Neuronal stem cell (in vitro differentiated cells): ENCODE results near the gene BRMS1L.
"Not testable (repeated sequence)": the region's sequence is repeated elsewhere in the genome, so short reads cannot be mapped to it uniquely, and the experiment has no call there.

Experiments
- DNase-seq: peaks from one replicate; pipeline ENCODE4 v3.0.0-alpha.2; 2013; ENCODE audit warnings: low spot score
- H2AFZ ChIP-seq: one replicate; pipeline ENCODE4 v1.6.1; 2013; ENCODE audit warnings: mild to moderate bottlenecking, low read length, inconsistent platforms
- H2AK5ac ChIP-seq: 2 replicates; pipeline ENCODE4 v1.6.1; 2013; ENCODE audit warnings: low read depth, mild to moderate bottlenecking, inconsistent platforms, low read length, moderate library complexity, mixed read lengths
- H2BK120ac ChIP-seq: 2 replicates; pipeline ENCODE4 v1.6.1; 2013; ENCODE audit warnings: low read depth, mild to moderate bottlenecking, inconsistent platforms, low read length, moderate library complexity, mixed read lengths
- H2BK12ac ChIP-seq: one replicate; pipeline ENCODE4 v1.6.1; 2013; ENCODE audit warnings: low read length, inconsistent platforms
- H2BK15ac ChIP-seq: 2 replicates; pipeline ENCODE4 v1.6.1; 2013; ENCODE audit warnings: mild to moderate bottlenecking, low read length, inconsistent platforms, mixed read lengths
- H2BK5ac ChIP-seq: one replicate; pipeline ENCODE4 v1.6.1; 2013; ENCODE audit warnings: inconsistent platforms, mild to moderate bottlenecking, low read length, moderate library complexity
- H3K14ac ChIP-seq: one replicate; pipeline ENCODE4 v1.6.1; 2013; ENCODE audit warnings: low read length, inconsistent platforms
- H3K18ac ChIP-seq: 2 replicates; pipeline ENCODE4 v1.6.1; 2013; ENCODE audit warnings: low read length, inconsistent platforms
- H3K23ac ChIP-seq: 2 replicates; pipeline ENCODE4 v1.6.1; 2013; ENCODE audit warnings: low read depth, mild to moderate bottlenecking, mixed read lengths, low read length, inconsistent platforms; ENCODE audit not compliant: poor library complexity
- H3K27ac ChIP-seq: replicated peaks from 3 replicates; pipeline ENCODE4 v1.5.1; 2013; ENCODE audit warnings: low read length, inconsistent platforms
- H3K27me3 ChIP-seq, 3 experiments: 2 replicates each; pipeline ENCODE4 v1.6.1; 2013; ENCODE audit warnings: low read length in 3 of 3, mild to moderate bottlenecking in 2 of 3, inconsistent platforms in 1 of 3, low read depth in 1 of 3, mixed read lengths in 1 of 3, moderate library complexity in 1 of 3; ENCODE audit not compliant: control insufficient read depth in 3 of 3, insufficient read depth in 3 of 3
- H3K36me3 ChIP-seq, 2 donors: replicated peaks in 1 of 2; 2 replicates each; pipeline ENCODE4 v1.6.1; 2013; ENCODE audit warnings: low read length in 2 of 2; ENCODE audit not compliant: control insufficient read depth in 2 of 2, insufficient read depth in 2 of 2
- H3K4ac ChIP-seq: 2 replicates; pipeline ENCODE4 v1.6.1; 2013; ENCODE audit warnings: inconsistent platforms, mild to moderate bottlenecking, low read length, moderate library complexity
- H3K4me1 ChIP-seq, 2 donors: 1 replicate in 1 of 2; 2 replicates in 1 of 2; pipeline ENCODE4 v1.6.1; 2013; ENCODE audit warnings: low read length in 2 of 2, low read depth in 1 of 2; ENCODE audit not compliant: control insufficient read depth in 2 of 2, insufficient read depth in 1 of 2
- H3K4me2 ChIP-seq: one replicate; pipeline ENCODE4 v1.6.1; 2013; ENCODE audit warnings: mild to moderate bottlenecking, low read length, inconsistent platforms; ENCODE audit not compliant: insufficient read depth, poor library complexity, severe bottlenecking
- H3K4me3 ChIP-seq, 2 donors: 2 replicates each; pipeline ENCODE4 v1.5.1; 2013; ENCODE audit warnings: low read length in 2 of 2, mild to moderate bottlenecking in 2 of 2, inconsistent platforms in 1 of 2, moderate library complexity in 1 of 2
- H3K79me1 ChIP-seq: one replicate; pipeline ENCODE4 v1.6.1; 2013; ENCODE audit warnings: low read depth, mild to moderate bottlenecking, inconsistent platforms, low read length, moderate library complexity
- H3K9ac ChIP-seq: one replicate; pipeline ENCODE4 v1.6.1; 2013; ENCODE audit warnings: mild to moderate bottlenecking, low read depth, low read length, inconsistent platforms; ENCODE audit not compliant: poor library complexity
- H3K9me3 ChIP-seq, 2 donors: replicated peaks in 1 of 2; 2 replicates each; pipeline versions ENCODE3 to v1.6.1; 2013; ENCODE audit warnings: low read length in 2 of 2, mild to moderate bottlenecking in 2 of 2, inconsistent platforms in 1 of 2, low read depth in 1 of 2, mixed read lengths in 1 of 2, moderate library complexity in 1 of 2; ENCODE audit not compliant: control insufficient read depth in 2 of 2, insufficient read depth in 1 of 2
- H4K8ac ChIP-seq: one replicate; pipeline ENCODE4 v1.6.1; 2013; ENCODE audit warnings: low read depth, mild to moderate bottlenecking, inconsistent platforms, low read length, moderate library complexity
- H4K91ac ChIP-seq: one replicate; pipeline ENCODE4 v1.6.1; 2013; ENCODE audit warnings: low read length, low read depth, mild to moderate bottlenecking, inconsistent platforms; ENCODE audit not compliant: poor library complexity
- WGBS, 2 donors: extraction: QIAGEN DNeasy Blood & Tissue Kit; methylation state at CpG; one replicate each; pipeline ENCODE4 v1.1.7; 2013; ENCODE audit warnings: missing lambda C conversion rate in 2 of 2, mixed read lengths in 1 of 2; ENCODE audit not compliant: insufficient read length in 2 of 2, insufficient replicate concordance in 1 of 2; ENCODE audit errors: extremely low coverage in 2 of 2; 5-methylcytosine and 5-hydroxymethylcytosine counted together

BRMS1L gene

GRCh38 chr14:35827678-35828472, 1.7 kb downstream of the BRMS1L start:
- Histone ChIP-seq H3K23ac (no peak overlapping the region), H3K27me3 (no peaks in the 10 kb centered on the region), H3K9ac (no peak overlapping the region), H4K8ac (no peak overlapping the region), H3K4me1 (no peaks in the 10 kb centered on the region), H2BK120ac (no peak overlapping the region), H3K18ac (no peak overlapping the region), H3K4ac (no peak overlapping the region), H3K79me1 (peaks cover 5% of the 10 kb centered on the region), H4K91ac (no peak overlapping the region), H2BK15ac (no peak overlapping the region), H2AFZ (peak overlapping the region; percentile 97), H3K14ac (no peak overlapping the region), H2BK5ac (no peak overlapping the region), H2BK12ac (no peak overlapping the region), H3K4me2 (peak overlapping the region; percentile 67), H3K9me3 (no peaks in the 10 kb centered on the region), H2AK5ac (no peak overlapping the region), H3K27ac (no peak overlapping the region), H3K36me3 (peaks cover 0 to 19% of the 10 kb centered on the region in 2 donors), H3K4me3 (peak overlapping the region in 1 of 2 donors; percentile 97)
- WGBS, 2 donors, result no CpG with 5 or more reads among the region's 11 CpGs
- no peak for DNase-seq

- Histone ChIP-seq H3K9ac (no peak overlapping the region), H2BK5ac (no peak overlapping the region), H3K23ac (no peak overlapping the region), H3K4ac (no peak overlapping the region), H4K91ac (no peak overlapping the region), H2BK15ac (no peak overlapping the region), H2BK120ac (no peak overlapping the region), H3K9me3 (no peaks in the 10 kb centered on the region), H3K79me1 (peaks cover 5% of the 10 kb centered on the region), H3K14ac (no peak overlapping the region), H3K4me3 (no peak overlapping the region), H2BK12ac (no peak overlapping the region), H4K8ac (no peak overlapping the region), H3K36me3 (peaks cover 0 to 34% of the 10 kb centered on the region in 2 donors), H2AK5ac (no peak overlapping the region), H2AFZ (no peak overlapping the region), H3K4me2 (no peak overlapping the region), H3K4me1 (no peaks in the 10 kb centered on the region), H3K27ac (no peak overlapping the region), H3K27me3 (no peaks in the 10 kb centered on the region), H3K18ac (no peak overlapping the region)
- WGBS, 2 donors, result no CpG with 5 or more reads among the region's 1 CpG
- DNase-seq, result no peak
Measured at GRCh38 chr14:35829449-35829848, 3.3 kb downstream of the BRMS1L start.

GRCh38 chr14:35835208-35835982, 9.3 kb downstream of the BRMS1L start:
- Histone ChIP-seq H3K4me1 (no peaks in the 10 kb centered on the region), H3K27ac (no peak overlapping the region), H3K36me3 (peaks cover 5 to 68% of the 10 kb centered on the region in 2 donors), H2BK5ac (no peak overlapping the region), H4K91ac (no peak overlapping the region), H3K4me2 (no peak overlapping the region), H2BK15ac (no peak overlapping the region), H3K9me3 (peaks cover 0 to 10% of the 10 kb centered on the region in 2 donors), H2BK12ac (no peak overlapping the region), H3K79me1 (peaks cover 2% of the 10 kb centered on the region), H3K9ac (no peak overlapping the region), H2AK5ac (no peak overlapping the region), H4K8ac (no peak overlapping the region), H3K27me3 (no peaks in the 10 kb centered on the region), H3K23ac (no peak overlapping the region), H3K4ac (no peak overlapping the region), H3K14ac (no peak overlapping the region), H2AFZ (no peak overlapping the region), H3K18ac (no peak overlapping the region), H3K4me3 (no peak overlapping the region), H2BK120ac (no peak overlapping the region)
- 100% methylated on average over 1 of the region's 5 CpGs; no CpG with 5 or more reads in 1 of the 2 donors for WGBS, 2 donors
- DNase-seq, result no peak

GRCh38 chr14:35841704-35842103, 15.6 kb downstream of the BRMS1L start:
- not testable (repeated sequence) for H2BK5ac ChIP-seq, H2AK5ac ChIP-seq, H2BK12ac ChIP-seq, H2BK15ac ChIP-seq, H4K8ac ChIP-seq, H4K91ac ChIP-seq, H3K23ac ChIP-seq, H3K14ac ChIP-seq, H3K4me3 ChIP-seq, H2BK120ac ChIP-seq, H3K4ac ChIP-seq, H3K4me1 ChIP-seq, H3K18ac ChIP-seq, H3K27ac ChIP-seq, H2AFZ ChIP-seq, DNase-seq, H3K9ac ChIP-seq, H3K79me1 ChIP-seq, H3K27me3 ChIP-seq, H3K4me2 ChIP-seq
- WGBS, 2 donors, result no CpG with 5 or more reads among the region's 2 CpGs
- Histone ChIP-seq H3K36me3 (peaks cover 7 to 45% of the 10 kb centered on the region in 2 donors), H3K9me3 (peaks cover 0 to 16% of the 10 kb centered on the region in 2 donors)
